ENCODE data around the gene CTSC. TPM values are rescaled to one million over a fixed set of nuclear protein-coding genes. Genes with fewer than 3 reads are reported as not detected.

The CTSC gene
- total and polyA plus RNA-seq, 2 of the 13 experiments (the other 11 are each of a cell fraction or from before 2014, with no cell fraction given), result 144 to 210 TPM

DNA sequence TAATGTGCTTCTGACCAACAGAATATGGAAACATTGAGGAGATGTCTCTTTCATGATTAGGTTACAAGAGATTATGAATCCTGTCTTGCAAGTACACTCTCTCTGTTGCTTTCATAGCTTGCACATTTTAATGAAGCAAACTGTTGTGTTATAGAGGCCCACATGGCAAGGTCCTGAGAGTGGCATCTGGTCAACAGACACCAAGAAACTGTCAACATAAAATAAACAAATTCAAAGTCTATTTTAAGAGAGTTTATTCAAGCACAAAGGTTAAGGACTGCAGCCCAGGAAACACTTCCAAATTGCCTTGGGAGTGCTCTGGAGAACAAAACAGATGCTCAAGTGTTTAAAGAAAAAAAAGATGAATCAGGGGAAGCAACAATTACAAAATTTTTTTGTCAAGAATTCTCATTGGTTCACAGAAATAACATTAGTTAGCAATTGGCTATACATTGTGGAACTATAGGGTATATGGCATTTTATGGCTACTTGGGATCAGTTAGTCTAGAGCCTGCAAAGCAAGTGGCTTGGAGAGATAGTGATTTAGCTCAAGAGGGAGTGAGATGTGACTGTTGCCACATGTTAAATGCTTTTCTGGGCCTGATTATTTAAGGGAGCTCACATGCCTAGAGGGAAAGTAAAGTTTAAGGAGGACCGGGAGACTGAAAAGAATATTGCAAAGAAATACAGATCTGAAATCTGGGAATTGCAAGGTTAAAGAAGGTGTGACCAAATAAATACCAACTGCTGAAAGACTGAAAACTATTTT lies 54.6 kb downstream of the CTSC start:
- in situ Hi-C loops (cut with HindIII; ENCODE audit: extremely low pct_ligation_motif_present, low pct_unique_long_range_greater_than_20kb), result no loop called here
- no peak overlapping the region for H3K27ac ChIP-seq (ENCODE audit: extremely low read length, insufficient read depth, low read length)
- H3K27me3 ChIP-seq (ENCODE audit: control insufficient read depth in 1 of 2, insufficient read depth in 2 of 2, low read length in 2 of 2), result no peaks in the 10 kb centered on the region
- H3K9me3 ChIP-seq (ENCODE audit: low read length), result no peaks in the 10 kb centered on the region
- ChIA-PET CTCF (ENCODE audit: low intra/inter-chr PET ratio, low total read pairs) (no interaction called here), POLR2A (no interaction called here)
- no peaks in the 10 kb centered on the region for H3K79me2 ChIP-seq (ENCODE audit: insufficient read depth, low read length)
- BruUV-seq (replicated peaks), result no TSS peak
- DNase-seq (ENCODE audit: low spot score), result no peak
- FAIRE-seq, result no peak
- no peaks in the 10 kb centered on the region for H3K4me1 ChIP-seq (ENCODE audit: insufficient read depth, low read length)
- no peak overlapping the region for H2AFZ ChIP-seq (ENCODE audit: low read length)
- intact Hi-C loops (cut with micrococcal nuclease; ENCODE audit: unreplicated experiment), result no loop called here
- no peaks in the 10 kb centered on the region for H4K20me1 ChIP-seq (ENCODE audit: insufficient read depth, low read length)
- ATAC-seq, result no peak
- H3K4me3 ChIP-seq (replicated peaks in 1 of 3; ENCODE audit: insufficient read depth in 1 of 3, low read depth in 2 of 3, low read length in 3 of 3), result no peak overlapping the region
- 37% methylated on average over 1 of the region's 1 CpG for WGBS (ENCODE audit: low lambda C conversion rate)
- H3K9ac ChIP-seq (ENCODE audit: insufficient read depth, low read depth, low read length), result no peak overlapping the region
- no peaks in the 10 kb centered on the region for H3K36me3 ChIP-seq (replicated peaks in 1 of 2; ENCODE audit: control insufficient read depth in 1 of 2, insufficient read depth in 2 of 2, low read length in 2 of 2)
- H3K4me2 ChIP-seq (ENCODE audit: low read depth, low read length), result no peak overlapping the region
- TF ChIP-seq ZNF335 (CRISPR knock-in tag; IDR thresholded peaks at IDR 0.05) (no peak), ZNF83 (CRISPR knock-in tag; IDR thresholded peaks at IDR 0.05; ENCODE audit: borderline replicate concordance) (no peak), MTA1 (CRISPR knock-in tag; IDR thresholded peaks at IDR 0.05; ENCODE audit: borderline replicate concordance) (no peak), TOE1 (CRISPR knock-in tag; IDR thresholded peaks at IDR 0.05) (no peak), MED13 (CRISPR knock-in tag; IDR thresholded peaks at IDR 0.05) (no peak), FOXC1 (CRISPR knock-in tag; IDR thresholded peaks at IDR 0.05; ENCODE audit: borderline replicate concordance) (no peak), SIX1 (CRISPR knock-in tag; IDR thresholded peaks at IDR 0.05; ENCODE audit: borderline replicate concordance) (no peak), ZNF607 (CRISPR knock-in tag; IDR thresholded peaks at IDR 0.05; ENCODE audit: borderline replicate concordance) (no peak), BORCS8-MEF2B (CRISPR knock-in tag; IDR thresholded peaks at IDR 0.05) (no peak), ZNF547 (CRISPR knock-in tag; IDR thresholded peaks at IDR 0.05) (no peak), KDM1A (CRISPR knock-in tag; IDR thresholded peaks at IDR 0.05) (no peak)
- TF ChIP-seq, protein P1, sequence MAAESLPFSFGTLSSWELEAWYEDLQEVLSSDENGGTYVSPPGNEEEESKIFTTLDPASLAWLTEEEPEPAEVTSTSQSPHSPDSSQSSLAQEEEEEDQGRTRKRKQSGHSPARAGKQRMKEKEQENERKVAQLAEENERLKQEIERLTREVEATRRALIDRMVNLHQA (CRISPR knock-in tag; IDR thresholded peaks at IDR 0.05), result no peak
- TF ChIP-seq, protein P2, sequence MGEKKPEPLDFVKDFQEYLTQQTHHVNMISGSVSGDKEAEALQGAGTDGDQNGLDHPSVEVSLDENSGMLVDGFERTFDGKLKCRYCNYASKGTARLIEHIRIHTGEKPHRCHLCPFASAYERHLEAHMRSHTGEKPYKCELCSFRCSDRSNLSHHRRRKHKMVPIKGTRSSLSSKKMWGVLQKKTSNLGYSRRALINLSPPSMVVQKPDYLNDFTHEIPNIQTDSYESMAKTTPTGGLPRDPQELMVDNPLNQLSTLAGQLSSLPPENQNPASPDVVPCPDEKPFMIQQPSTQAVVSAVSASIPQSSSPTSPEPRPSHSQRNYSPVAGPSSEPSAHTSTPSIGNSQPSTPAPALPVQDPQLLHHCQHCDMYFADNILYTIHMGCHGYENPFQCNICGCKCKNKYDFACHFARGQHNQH (CRISPR knock-in tag; IDR thresholded peaks at IDR 0.05), result no peak
- TF ChIP-seq, protein P3, sequence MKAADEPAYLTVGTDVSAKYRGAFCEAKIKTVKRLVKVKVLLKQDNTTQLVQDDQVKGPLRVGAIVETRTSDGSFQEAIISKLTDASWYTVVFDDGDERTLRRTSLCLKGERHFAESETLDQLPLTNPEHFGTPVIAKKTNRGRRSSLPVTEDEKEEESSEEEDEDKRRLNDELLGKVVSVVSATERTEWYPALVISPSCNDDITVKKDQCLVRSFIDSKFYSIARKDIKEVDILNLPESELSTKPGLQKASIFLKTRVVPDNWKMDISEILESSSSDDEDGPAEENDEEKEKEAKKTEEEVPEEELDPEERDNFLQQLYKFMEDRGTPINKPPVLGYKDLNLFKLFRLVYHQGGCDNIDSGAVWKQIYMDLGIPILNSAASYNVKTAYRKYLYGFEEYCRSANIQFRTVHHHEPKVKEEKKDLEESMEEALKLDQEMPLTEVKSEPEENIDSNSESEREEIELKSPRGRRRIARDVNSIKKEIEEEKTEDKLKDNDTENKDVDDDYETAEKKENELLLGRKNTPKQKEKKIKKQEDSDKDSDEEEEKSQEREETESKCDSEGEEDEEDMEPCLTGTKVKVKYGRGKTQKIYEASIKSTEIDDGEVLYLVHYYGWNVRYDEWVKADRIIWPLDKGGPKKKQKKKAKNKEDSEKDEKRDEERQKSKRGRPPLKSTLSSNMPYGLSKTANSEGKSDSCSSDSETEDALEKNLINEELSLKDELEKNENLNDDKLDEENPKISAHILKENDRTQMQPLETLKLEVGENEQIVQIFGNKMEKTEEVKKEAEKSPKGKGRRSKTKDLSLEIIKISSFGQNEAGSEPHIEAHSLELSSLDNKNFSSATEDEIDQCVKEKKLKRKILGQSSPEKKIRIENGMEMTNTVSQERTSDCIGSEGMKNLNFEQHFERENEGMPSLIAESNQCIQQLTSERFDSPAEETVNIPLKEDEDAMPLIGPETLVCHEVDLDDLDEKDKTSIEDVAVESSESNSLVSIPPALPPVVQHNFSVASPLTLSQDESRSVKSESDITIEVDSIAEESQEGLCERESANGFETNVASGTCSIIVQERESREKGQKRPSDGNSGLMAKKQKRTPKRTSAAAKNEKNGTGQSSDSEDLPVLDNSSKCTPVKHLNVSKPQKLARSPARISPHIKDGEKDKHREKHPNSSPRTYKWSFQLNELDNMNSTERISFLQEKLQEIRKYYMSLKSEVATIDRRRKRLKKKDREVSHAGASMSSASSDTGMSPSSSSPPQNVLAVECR (CRISPR knock-in tag; IDR thresholded peaks at IDR 0.05; ENCODE audit: borderline replicate concordance), result no peak
- TF ChIP-seq, protein P4, sequence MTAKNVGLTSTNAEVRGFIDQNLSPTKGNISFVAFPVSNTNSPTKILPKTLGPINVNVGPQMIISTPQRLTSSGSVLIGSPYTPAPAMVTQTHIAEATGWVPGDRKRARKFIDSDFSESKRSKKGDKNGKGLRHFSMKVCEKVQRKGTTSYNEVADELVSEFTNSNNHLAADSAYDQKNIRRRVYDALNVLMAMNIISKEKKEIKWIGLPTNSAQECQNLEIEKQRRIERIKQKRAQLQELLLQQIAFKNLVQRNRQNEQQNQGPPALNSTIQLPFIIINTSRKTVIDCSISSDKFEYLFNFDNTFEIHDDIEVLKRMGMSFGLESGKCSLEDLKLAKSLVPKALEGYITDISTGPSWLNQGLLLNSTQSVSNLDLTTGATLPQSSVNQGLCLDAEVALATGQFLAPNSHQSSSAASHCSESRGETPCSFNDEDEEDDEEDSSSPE (CRISPR knock-in tag; IDR thresholded peaks at IDR 0.05), result no peak
